T-cell (primary cell): ENCODE results near the gene STRA6. TPM values are rescaled to one million over a fixed set of nuclear protein-coding genes. Genes with fewer than 3 reads are reported as not detected.

Experiments
- ATAC-seq, 4 experiments: fragments of 200-7000 bp in 3 of 4; fragments of 150-1000 bp in 1 of 4; cut with Tn5 transposase; replicated peaks in 1 of 4; 1 replicate in 3 of 4; 2 replicates in 1 of 4; pipeline ENCODE4 v1.10.0; 2021; ENCODE audit warnings: moderate library complexity in 3 of 4, mild to moderate bottlenecking in 2 of 4, moderate number of reproducible peaks in 1 of 4
- CTCF ChIA-PET, 2 donors: fragments of 300-600 bp; sonication (Branson Sonifier 250); formaldehyde crosslinking; loops; one replicate each; lab custom pipeline; 2022; ENCODE audit warnings: antibody characterized with exemption in 2 of 2; lab: Charles Lee
- POLR2A ChIA-PET, 2 donors: fragments of 300-600 bp; sonication (Branson Sonifier 250); formaldehyde crosslinking; loops; one replicate each; lab custom pipeline; 2022; ENCODE audit warnings: antibody characterized with exemption in 2 of 2; lab: Charles Lee
- DNase-seq, 35 experiments: peaks; one replicate each; pipeline versions ENCODE4 v3.0.0 to v3.0.0-alpha.2; 2013 to 2023
- H3K27ac ChIP-seq: one replicate; pipeline ENCODE4 v1.5.1; 2013; ENCODE audit warnings: low read length
- H3K27me3 ChIP-seq, 2 experiments: replicated peaks in 1 of 2; 1 replicate in 1 of 2; 2 replicates in 1 of 2; pipeline versions ENCODE4 v1.6.1 to v1.7.0; 2013; ENCODE audit warnings: low read length in 1 of 2, mixed read lengths in 1 of 2; ENCODE audit not compliant: control insufficient read depth in 2 of 2, insufficient read depth in 2 of 2; ENCODE audit errors: extremely low read depth in 1 of 2
- H3K36me3 ChIP-seq, 2 donors: 1 replicate in 1 of 2; 2 replicates in 1 of 2; pipeline versions ENCODE4 v1.6.1 to v1.7.0; 2013; ENCODE audit warnings: low read length in 1 of 2; ENCODE audit not compliant: control insufficient read depth in 2 of 2, insufficient read depth in 1 of 2; ENCODE audit errors: extremely low read depth in 1 of 2
- H3K4me1 ChIP-seq, 2 experiments: 1 replicate in 1 of 2; 2 replicates in 1 of 2; pipeline versions ENCODE4 v1.6.1 to v1.7.0; 2013; ENCODE audit warnings: low read length in 2 of 2, mixed read lengths in 1 of 2; ENCODE audit not compliant: insufficient read depth in 2 of 2, control insufficient read depth in 1 of 2; ENCODE audit errors: extremely low read depth in 1 of 2
- H3K4me3 ChIP-seq, 2 donors: 1 replicate in 1 of 2; 2 replicates in 1 of 2; pipeline versions ENCODE4 v1.5.1 to v1.7.0; 2013; ENCODE audit warnings: mild to moderate bottlenecking in 2 of 2, low read length in 1 of 2, moderate library complexity in 1 of 2; ENCODE audit not compliant: control insufficient read depth in 1 of 2; ENCODE audit errors: extremely low read depth in 1 of 2
- H3K9me3 ChIP-seq: 2 replicates; pipeline ENCODE4 v1.7.0; 2013
- H3K27ac Mint-ChIP-seq, 2 donors: one replicate each; pipeline ENCODE4 v1.8.0; 2020 to 2021; ENCODE audit warnings: mild to moderate bottlenecking in 2 of 2, mixed read lengths in 2 of 2
- H3K27me3 Mint-ChIP-seq, 2 donors: one replicate each; pipeline ENCODE4 v1.8.0; 2021 to 2022; ENCODE audit warnings: mixed read lengths in 2 of 2
- H3K36me3 Mint-ChIP-seq: one replicate; pipeline ENCODE4 v1.8.0; 2021; ENCODE audit warnings: mixed read lengths
- H3K4me1 Mint-ChIP-seq, 3 donors: one replicate each; pipeline ENCODE4 v1.8.0; 2020 to 2022; ENCODE audit warnings: mixed read lengths in 3 of 3, mild to moderate bottlenecking in 1 of 3
- H3K4me3 Mint-ChIP-seq, 3 donors: one replicate each; pipeline ENCODE4 v1.8.0; 2020 to 2022; ENCODE audit warnings: mild to moderate bottlenecking in 3 of 3, mixed read lengths in 3 of 3, moderate library complexity in 3 of 3
- H3K9me3 Mint-ChIP-seq, 3 donors: one replicate each; pipeline ENCODE4 v1.8.0; 2020 to 2022; ENCODE audit warnings: mixed read lengths in 3 of 3
- WGBS: methylation state at CpG from one replicate; pipeline ENCODE4 v1.1.5; 2013; ENCODE audit warnings: missing lambda C conversion rate; ENCODE audit not compliant: insufficient coverage; 5-methylcytosine and 5-hydroxymethylcytosine counted together
- total RNA-seq, 35 experiments: library from RNA in 6 of 35; stranded (reverse) in 6 of 35; fragments of 120-200 nt in 1 of 35; gene quantifications; one replicate each; pipeline versions ENCODE4 v1.2.1 to v1.2.4 and lab custom pipeline; 2013 to 2026

STRA6 gene
- total RNA-seq, 5 donors from 2014 or later (not counting 1 experiment from before 2014, with no cell fraction given) = not detected

- Histone ChIP-seq H3K36me3 (no peaks in the 10 kb centered on the region), H3K27me3 (peaks cover 0 to 29% of the 10 kb centered on the region in 2 experiments), H3K4me1 (no peaks in the 10 kb centered on the region), H3K27ac (no peak overlapping the region), H3K9me3 (no peaks in the 10 kb centered on the region), H3K4me3 (no peak overlapping the region)
- H3K36me3 Mint-ChIP-seq = no peaks in the 10 kb centered on the region
- H3K4me1 Mint-ChIP-seq = no peaks in the 10 kb centered on the region
- H3K27me3 Mint-ChIP-seq = peaks cover 0 to 6% of the 10 kb centered on the region in 2 donors
- H3K4me3 Mint-ChIP-seq = no peak overlapping the region
- CTCF ChIA-PET = no interaction called here
- ATAC-seq (no peak), DNase-seq (no peak)
- H3K9me3 Mint-ChIP-seq = no peaks in the 10 kb centered on the region
- POLR2A ChIA-PET = no interaction called here
- no peak overlapping the region for H3K27ac Mint-ChIP-seq
- 75% methylated on average over 5 of the region's 7 CpGs for WGBS
Measured at GRCh38 chr15:74196175-74196574, 6.4 kb downstream of the STRA6 start.

GRCh38 chr15:74194572-74195559, 7.7 kb downstream of the STRA6 start:
- no peak for DNase-seq
- Mint-ChIP-seq H3K27me3 (peaks cover 0 to 2% of the 10 kb centered on the region in 2 donors), H3K36me3 (no peaks in the 10 kb centered on the region), H3K4me3 (no peak overlapping the region), H3K9me3 (no peaks in the 10 kb centered on the region), H3K27ac (no peak overlapping the region), H3K4me1 (no peaks in the 10 kb centered on the region)
- 61% methylated on average over 10 of the region's 13 CpGs for WGBS
- CTCF ChIA-PET = no interaction called here
- Histone ChIP-seq H3K4me3 (no peak overlapping the region), H3K27ac (no peak overlapping the region), H3K9me3 (no peaks in the 10 kb centered on the region), H3K36me3 (no peaks in the 10 kb centered on the region), H3K4me1 (no peaks in the 10 kb centered on the region), H3K27me3 (peaks cover 0 to 22% of the 10 kb centered on the region in 2 experiments)
- POLR2A ChIA-PET = no interaction called here
- ATAC-seq = no peak

- Histone ChIP-seq H3K27ac (no peak overlapping the region), H3K9me3 (no peaks in the 10 kb centered on the region), H3K4me1 (no peaks in the 10 kb centered on the region), H3K4me3 (no peak overlapping the region), H3K27me3 (peaks cover 0 to 25% of the 10 kb centered on the region in 2 experiments), H3K36me3 (no peaks in the 10 kb centered on the region)
- CTCF ChIA-PET = no interaction called here
- ATAC-seq = no peak
- Mint-ChIP-seq H3K27ac (no peak overlapping the region), H3K4me3 (no peak overlapping the region), H3K27me3 (peaks cover 0 to 2% of the 10 kb centered on the region in 2 donors), H3K9me3 (no peaks in the 10 kb centered on the region), H3K36me3 (no peaks in the 10 kb centered on the region), H3K4me1 (no peaks in the 10 kb centered on the region)
- POLR2A ChIA-PET = no interaction called here
- 0% methylated on average over 1 of the region's 6 CpGs for WGBS
- no peak for DNase-seq
Measured at GRCh38 chr15:74193905-74194304, 8.7 kb downstream of the STRA6 start.

- Mint-ChIP-seq H3K36me3 (no peaks in the 10 kb centered on the region), H3K4me3 (no peak overlapping the region), H3K4me1 (no peaks in the 10 kb centered on the region), H3K27ac (no peak overlapping the region), H3K9me3 (no peaks in the 10 kb centered on the region), H3K27me3 (peaks cover 0 to 2% of the 10 kb centered on the region in 2 donors)
- no peaks in the 10 kb centered on the region for H3K36me3 ChIP-seq
- ChIA-PET POLR2A (no interaction called here), CTCF (no interaction called here)
- H3K27ac ChIP-seq = no peak overlapping the region
- H3K4me1 ChIP-seq = no peaks in the 10 kb centered on the region
- peaks cover 0 to 24% of the 10 kb centered on the region in 2 experiments for H3K27me3 ChIP-seq
- 52% methylated on average over 2 of the region's 4 CpGs for WGBS
- DNase-seq (no peak), ATAC-seq (no peak)
- H3K4me3 ChIP-seq = no peak overlapping the region
- H3K9me3 ChIP-seq = no peaks in the 10 kb centered on the region
Measured at GRCh38 chr15:74193299-74193718, 9.3 kb downstream of the STRA6 start.

GRCh38 chr15:74192751-74193150, 9.8 kb downstream of the STRA6 start:
- H3K4me1 ChIP-seq = no peaks in the 10 kb centered on the region
- H3K36me3 ChIP-seq = no peaks in the 10 kb centered on the region
- Mint-ChIP-seq H3K27me3 (peaks cover 0 to 2% of the 10 kb centered on the region in 2 donors), H3K36me3 (no peaks in the 10 kb centered on the region), H3K4me3 (no peak overlapping the region), H3K4me1 (no peaks in the 10 kb centered on the region), H3K9me3 (no peaks in the 10 kb centered on the region), H3K27ac (no peak overlapping the region)
- ATAC-seq (no peak), DNase-seq (no peak)
- H3K4me3 ChIP-seq = no peak overlapping the region
- H3K9me3 ChIP-seq = no peaks in the 10 kb centered on the region
- CTCF ChIA-PET = no interaction called here
- WGBS = 60% methylated on average over 2 of the region's 5 CpGs
- POLR2A ChIA-PET = no interaction called here
- H3K27me3 ChIP-seq = peaks cover 0 to 24% of the 10 kb centered on the region in 2 experiments
- H3K27ac ChIP-seq = no peak overlapping the region

- ChIA-PET CTCF (no interaction called here), POLR2A (no interaction called here)
- Histone ChIP-seq H3K27ac (no peak overlapping the region), H3K36me3 (no peaks in the 10 kb centered on the region), H3K9me3 (no peaks in the 10 kb centered on the region), H3K27me3 (peaks cover 0 to 23% of the 10 kb centered on the region in 2 experiments), H3K4me3 (no peak overlapping the region), H3K4me1 (no peaks in the 10 kb centered on the region)
- Mint-ChIP-seq H3K27me3 (peaks cover 0 to 2% of the 10 kb centered on the region in 2 donors), H3K4me3 (no peak overlapping the region), H3K9me3 (no peaks in the 10 kb centered on the region), H3K27ac (no peak overlapping the region), H3K4me1 (no peaks in the 10 kb centered on the region), H3K36me3 (no peaks in the 10 kb centered on the region)
- ATAC-seq (no peak), DNase-seq (no peak)
- 33% methylated on average over 1 of the region's 3 CpGs for WGBS
Measured at GRCh38 chr15:74191798-74192197, 10.8 kb downstream of the STRA6 start.
